ENCODE measurements around the gene PAPPA.

The PAPPA gene

DNA sequence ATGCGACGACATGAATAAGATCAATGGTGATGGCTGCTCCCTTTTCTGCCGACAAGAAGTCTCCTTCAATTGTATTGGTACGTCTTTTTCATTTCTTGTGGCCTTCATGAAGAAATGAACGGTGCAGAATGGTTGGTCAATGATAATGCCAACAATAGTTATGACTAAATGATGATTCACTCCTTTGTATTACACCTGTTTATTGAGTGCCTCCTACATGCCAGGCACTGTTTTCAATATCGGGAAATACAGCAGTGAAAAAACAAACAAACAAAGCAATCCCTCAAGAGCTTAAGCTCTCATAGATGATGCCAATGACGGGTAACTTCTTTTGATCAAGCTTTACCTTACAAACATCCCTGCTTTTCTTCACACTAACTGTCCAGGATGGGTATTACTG lies 117.7 kb downstream of the PAPPA start:
- H3K27ac ChIP-seq = no peak overlapping the region
- DNase-seq (ENCODE audit: low read depth, low spot score) = no peak

DNA sequence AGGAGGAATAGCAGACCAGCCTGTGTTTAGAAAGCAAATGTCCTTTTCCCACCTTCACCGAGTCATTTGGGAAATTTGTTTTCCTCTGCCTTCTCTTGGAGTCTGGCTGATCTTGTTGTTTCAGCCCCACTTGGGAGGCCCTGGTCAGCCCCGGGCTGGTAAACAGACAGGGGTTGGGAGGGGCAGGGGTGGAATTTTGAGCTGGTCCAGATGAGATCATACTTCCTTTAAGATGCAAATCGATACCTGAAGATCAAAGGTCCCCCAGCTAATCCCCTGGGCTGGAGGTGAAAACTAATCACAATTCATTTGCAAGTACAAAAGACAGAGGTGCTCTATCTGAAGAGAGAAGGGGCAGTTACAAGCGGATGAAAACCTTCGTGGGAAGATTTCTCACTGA lies 118.4 kb downstream of the PAPPA start:
- H3K27ac ChIP-seq = no peak overlapping the region
- DNase-seq (ENCODE audit: low read depth, low spot score) = no peak

DNA sequence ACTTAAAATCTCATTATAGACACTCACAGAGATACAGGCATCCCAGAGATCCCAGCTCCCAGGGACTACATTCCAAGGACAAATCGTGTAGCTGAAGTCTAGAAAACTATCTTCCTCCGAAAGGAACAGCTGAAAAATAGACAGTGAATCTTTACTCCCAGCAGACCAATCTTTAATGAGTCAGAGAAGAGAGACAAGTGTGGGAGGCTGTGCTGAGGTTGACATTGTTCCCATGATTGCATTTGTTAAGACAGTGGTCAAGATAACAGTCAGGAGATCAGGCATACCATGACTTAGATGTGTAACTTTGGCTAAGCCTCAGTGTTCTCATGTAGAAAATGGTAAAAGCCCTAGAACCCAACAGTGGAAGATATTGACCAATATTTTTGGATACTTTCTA lies 120.7 kb downstream of the PAPPA start:
- H3K27ac ChIP-seq = no peak overlapping the region
- no peak for DNase-seq (ENCODE audit: low read depth, low spot score)

DNA sequence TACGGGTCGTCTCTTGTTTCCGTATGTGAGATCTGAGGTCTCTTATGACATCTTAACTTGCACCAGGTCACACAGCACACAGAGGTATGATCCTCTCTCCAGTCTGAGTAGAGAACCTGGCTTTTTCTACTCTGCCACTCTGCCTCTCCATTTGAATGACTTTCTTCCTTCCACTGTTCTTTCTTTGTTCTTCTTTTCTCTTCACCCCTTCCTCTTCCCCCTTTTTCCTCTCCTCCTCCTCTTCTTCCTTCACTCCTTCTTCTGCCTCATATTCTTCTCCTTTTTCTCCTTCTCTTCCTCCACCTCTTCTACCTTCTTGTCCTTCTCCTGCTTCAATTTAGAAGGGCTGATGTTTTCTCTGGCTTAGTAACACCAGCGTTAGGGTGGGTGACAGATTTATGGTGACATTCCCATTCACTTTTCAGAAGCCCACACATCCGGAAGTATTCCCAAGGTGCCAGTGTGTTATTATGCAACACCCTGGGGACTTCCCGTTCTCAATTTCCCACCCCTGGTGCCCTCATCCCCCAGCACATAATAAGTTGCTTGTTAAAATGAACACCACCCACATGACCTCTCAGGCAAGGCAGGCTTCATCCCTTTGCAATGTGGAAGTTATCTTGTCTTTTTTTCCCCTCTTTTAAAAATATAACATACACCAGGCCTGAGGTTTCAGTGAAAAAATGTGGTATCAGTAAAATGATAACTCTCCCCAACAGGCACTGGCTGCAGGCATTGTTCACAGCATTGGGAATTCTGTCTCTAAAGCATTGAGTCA lies 122.0 kb downstream of the PAPPA start:
- DNase-seq (ENCODE audit: low read depth, low spot score) = no peak

DNA sequence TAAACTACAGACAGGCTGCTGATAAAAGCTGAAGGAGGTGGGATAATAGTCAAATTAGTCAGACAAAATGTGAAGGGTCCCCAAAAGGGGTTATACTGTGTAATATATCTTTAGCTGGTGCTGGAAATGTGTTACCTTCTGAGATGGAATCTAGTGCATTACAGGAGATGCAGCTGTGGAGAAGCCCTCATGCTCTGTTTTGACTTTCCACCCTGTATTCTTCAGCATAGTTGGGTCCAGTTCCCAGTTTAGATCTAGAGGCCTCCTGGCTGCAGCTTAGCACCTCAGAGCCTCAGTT lies 122.6 kb downstream of the PAPPA start:
- H3K27ac ChIP-seq = no peak overlapping the region
- DNase-seq (ENCODE audit: low read depth, low spot score) = no peak

More for the DNA sequence above, 122.0 kb downstream of the PAPPA start:
- H3K27ac ChIP-seq = no peak overlapping the region

DNA sequence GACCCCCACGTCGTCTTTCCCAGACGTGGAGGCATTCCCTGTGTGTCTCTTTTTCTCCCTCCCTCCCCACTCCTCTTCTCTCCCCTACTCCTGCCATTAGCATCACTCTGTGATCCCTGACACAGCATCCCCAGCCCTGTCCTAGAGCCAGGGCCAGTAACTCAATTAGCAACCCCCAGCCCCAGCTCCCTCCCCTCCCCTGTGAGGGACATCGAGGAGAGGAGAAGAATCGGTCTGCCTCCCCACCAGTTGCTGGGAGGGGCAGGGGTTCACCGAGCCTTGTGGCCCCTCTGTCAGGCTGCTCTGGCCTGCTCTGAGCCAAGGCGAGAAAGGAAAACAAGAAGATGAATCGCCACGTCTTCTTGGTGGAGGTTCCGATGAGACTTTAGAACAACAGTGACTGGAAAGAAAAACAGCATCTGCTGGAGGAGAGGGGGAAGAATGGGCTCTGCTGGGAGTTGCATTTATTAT lies 123.1 kb downstream of the PAPPA start:
- H3K27ac ChIP-seq = no peak overlapping the region
- DNase-seq (ENCODE audit: low read depth, low spot score) = no peak

DNA sequence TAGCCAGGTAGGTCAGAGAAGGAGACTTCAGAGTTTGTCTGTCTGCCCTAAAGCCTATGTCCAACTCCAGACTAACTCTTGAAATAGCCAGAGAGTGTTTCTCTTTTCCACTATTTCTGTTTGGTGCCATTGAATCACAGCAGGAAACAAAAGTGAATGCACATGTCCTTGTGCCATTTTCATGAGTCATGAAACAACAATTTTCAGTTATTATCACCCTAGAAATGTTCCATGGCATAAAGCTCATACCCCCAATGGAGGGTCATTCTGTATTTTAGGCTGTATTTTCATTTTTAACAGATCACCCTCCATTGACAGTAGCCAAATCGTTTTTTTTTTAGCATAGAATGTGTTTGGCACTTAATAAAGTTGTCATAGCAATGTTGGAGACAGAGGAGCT lies 124.7 kb downstream of the PAPPA start:
- DNase-seq (ENCODE audit: low read depth, low spot score) = no peak
- H3K27ac ChIP-seq = no peak overlapping the region

DNA sequence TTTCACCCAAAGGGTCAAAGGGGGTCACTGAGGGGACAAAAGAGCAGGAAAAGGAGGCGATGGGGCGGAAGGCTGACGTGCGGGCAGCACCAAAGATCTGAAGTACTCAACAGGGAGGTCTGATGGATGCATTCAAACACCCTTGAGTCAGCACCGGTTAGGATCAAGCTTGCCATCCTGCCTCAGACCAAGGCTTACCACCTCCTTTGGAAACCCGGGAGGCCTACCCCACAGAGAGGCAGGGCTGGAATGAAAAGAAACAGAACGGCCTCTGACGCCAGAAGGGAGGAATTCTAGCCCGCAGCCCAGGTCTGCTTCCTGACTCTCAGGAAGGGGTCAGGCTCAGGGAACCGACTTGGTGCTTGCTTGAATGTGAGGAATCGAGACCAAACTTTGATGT lies 125.6 kb downstream of the PAPPA start:
- H3K27ac ChIP-seq = no peak overlapping the region
- DNase-seq (ENCODE audit: low read depth, low spot score) = no peak

DNA sequence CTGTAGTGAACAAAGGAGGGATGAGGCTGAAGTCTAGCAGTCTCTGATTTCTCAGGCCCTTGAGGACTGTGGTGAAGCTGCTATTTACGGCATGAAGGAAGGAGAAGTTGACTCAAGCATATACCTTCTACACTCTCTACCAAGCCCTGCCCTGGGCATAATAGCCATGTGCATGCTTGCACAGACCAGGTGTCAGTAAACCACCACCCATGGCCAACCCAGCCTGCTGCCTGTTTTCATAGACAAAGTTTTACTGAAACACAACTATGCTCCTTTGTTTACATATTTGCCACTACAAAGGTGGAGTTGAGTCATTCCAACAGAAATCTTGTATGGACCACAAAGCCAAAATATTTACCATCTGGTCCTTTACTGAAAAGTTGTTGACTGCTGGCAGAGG lies 126.9 kb downstream of the PAPPA start:
- peak overlapping the region; percentile 18 for H3K27ac ChIP-seq
- peak; percentile 44 for DNase-seq (ENCODE audit: low read depth, low spot score)

DNA sequence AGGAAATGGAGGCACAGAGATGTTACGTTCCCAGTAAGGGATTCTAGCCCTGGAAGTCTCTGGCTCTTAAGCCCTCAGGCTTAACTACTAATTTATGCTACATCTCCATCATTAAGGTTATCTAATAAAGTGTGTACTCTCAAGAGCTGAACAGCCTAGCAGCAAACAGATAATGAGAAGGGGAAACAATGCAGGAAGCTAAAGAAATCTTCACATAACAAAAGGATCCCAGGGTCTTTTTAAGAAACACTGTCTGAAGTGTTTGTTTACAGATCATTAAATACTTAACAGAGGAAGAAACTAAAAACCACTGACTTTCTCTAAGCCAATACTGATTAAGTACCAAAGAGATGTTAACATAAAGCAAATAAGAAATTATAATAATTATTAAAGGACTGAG lies 129.0 kb downstream of the PAPPA start:
- DNase-seq (ENCODE audit: low read depth, low spot score) = no peak

DNA sequence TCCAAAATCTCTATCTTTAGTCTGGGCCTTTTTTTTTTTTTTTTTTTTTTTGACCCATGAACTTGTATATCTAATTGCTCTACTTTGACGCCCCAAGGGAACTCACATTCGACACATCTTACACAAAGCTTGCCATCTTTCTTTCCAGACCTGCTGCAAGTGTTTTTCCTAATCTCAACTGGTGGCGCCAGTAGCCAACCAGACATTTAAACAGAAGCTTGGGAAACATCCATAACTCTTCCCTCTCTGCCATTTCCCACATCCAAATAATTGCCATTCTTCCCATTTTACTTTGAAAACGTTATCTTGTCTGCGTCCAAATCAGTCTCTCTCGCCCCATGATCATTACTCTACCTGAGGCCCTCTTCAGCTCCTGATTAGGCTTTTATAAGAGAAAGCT lies 130.9 kb downstream of the PAPPA start:
- no peak for DNase-seq (ENCODE audit: low read depth, low spot score)
- H3K27ac ChIP-seq = no peak overlapping the region

More for the DNA sequence above, 129.0 kb downstream of the PAPPA start:
- no peak overlapping the region for H3K27ac ChIP-seq

DNA sequence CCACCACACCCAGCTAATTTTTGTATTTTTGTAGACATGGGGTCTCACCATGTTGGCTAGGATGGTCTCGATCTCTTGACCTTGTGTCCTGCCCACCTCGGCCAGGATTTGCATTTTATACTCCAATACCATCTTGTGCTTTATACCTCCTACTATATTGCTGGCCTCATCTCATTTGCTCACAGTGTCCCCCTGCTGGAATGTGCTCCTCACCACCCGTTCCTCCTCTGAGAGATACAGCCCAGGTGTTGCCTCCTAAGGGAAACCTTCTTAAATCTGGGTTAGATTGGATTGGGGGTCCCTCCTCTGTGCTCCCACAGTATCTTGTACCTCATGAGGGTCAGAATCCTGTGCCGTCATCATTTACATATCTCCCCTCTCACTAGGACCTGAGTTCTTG lies 131.7 kb downstream of the PAPPA start:
- H3K27ac ChIP-seq = no peak overlapping the region
- no peak for DNase-seq (ENCODE audit: low read depth, low spot score)

DNA sequence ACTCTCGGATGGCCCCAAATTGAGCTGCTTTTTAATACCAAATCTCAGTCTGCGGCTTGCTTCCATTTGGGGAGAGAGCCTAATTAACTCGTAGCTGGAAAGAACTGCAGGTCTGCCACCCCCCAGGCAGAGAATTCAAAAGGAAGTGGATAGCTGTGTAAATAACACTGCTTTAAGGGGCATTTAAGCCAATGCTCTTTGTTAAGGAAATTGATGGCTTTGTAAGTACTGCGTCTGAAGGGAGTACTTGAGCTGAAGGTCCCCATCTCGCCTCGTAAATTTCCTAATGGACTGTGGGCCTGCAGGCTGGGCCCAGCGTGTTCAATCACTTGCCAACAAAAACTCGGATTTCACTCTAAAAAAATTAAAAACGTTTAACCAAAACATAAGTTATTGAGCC lies 132.7 kb downstream of the PAPPA start:
- DNase-seq (ENCODE audit: low read depth, low spot score) = no peak
- no peak overlapping the region for H3K27ac ChIP-seq

DNA sequence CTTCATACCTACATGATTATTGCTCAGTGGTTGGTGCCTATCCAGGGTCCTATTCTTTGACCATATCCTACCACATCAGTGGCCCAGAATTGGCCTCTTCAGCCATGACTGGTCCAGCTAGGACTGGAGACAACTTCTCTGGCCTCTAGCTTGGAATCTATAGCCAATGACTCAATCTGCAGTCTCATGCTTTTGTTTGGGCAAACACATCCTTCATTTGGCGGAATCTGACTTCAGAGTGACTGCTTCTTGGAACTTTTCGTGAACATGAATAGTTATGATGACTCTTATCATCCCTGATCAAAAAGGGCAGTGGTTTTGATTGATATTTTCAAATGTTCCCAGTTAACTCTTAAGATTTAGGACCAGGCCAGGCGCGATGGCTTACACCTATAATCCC lies 134.1 kb downstream of the PAPPA start:
- H3K27ac ChIP-seq = no peak overlapping the region
- DNase-seq (ENCODE audit: low read depth, low spot score) = no peak

DNA sequence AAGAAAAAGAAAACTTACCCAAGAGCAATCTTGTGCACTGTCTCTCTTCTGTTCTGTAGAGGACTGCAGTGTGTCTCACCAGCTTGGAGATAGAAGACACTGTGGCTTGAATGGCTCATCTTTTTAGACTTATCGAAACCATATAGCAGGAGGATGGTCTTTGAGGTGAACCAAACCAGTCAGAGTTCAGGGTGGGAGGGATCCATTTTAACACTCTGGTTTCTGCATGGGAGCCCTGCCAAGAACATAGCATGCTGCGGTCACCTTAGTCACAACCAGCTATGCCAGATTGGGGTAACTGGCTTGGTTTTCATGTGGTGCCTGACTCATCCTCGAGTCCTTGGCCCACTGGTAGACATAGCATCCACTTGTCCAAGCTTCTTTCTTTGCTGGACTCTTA lies 135.1 kb downstream of the PAPPA start:
- peak; percentile 36 for DNase-seq (ENCODE audit: low read depth, low spot score)

DNA sequence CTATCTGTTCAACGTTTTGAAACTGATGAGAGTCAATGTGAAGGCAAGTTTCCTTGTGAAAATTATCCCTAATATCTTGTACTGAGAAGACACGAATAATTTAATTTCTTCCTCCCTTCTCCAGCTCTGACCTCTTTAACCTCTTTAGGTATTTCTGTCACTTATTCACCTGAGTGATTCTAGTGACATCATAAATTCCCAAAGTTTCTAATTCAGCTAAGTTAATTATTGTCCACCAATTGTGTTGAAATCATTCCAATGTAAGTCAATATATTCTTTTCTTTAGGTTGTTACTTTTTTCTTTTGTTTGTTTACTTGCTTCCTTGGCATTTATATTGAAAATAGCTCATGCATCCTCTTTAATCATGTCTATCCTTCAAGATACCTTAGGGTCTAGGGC lies 143.8 kb downstream of the PAPPA start:
- no peak overlapping the region for H3K27ac ChIP-seq
- no peak for DNase-seq (ENCODE audit: low read depth, low spot score)

More for the DNA sequence above, 135.1 kb downstream of the PAPPA start:
- no peak overlapping the region for H3K27ac ChIP-seq

DNA sequence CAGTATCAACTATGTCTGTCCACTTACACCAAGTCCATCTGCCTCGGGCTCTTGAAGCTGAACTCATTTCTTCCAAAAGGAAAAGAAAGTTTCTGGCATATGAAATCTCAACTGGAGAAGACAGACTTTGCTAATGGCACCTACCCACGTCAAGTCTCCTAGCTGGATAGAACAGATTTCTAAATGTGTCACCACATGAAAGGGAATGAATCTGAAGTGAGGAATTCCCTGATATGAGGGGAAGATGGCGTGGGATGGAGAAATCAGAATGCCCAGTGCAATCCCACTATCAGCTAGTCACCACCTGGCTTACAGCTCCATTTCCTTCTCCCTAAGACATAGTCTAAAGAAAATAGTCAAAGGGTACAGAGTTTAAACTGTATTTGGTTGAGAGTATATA lies 144.7 kb downstream of the PAPPA start:
- DNase-seq (ENCODE audit: low read depth, low spot score) = no peak
- H3K27ac ChIP-seq = no peak overlapping the region

DNA sequence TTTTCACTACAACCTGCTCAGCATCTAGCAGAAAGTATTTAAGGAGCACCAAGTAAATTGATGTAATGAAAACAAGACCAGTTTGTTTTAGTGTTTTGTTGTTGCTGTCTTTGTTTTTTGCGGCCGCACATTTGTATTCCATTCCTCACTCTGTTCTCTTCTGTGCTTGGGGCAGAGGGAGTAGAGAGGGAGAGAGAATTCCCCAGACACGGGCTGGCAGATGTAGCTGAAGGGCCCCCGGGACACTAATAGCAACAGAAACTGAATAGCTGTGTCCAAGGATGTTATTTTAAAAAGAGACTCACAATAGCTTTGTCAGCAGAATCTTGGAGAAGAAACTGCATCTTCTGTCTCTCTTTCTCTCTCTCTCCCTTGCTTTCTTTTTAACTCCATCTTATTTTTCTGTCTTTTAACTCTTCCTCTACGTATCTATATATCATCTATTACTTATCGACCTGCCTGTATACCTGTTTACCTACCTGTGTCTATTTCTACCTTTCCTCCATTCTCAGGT lies 145.3 kb downstream of the PAPPA start:
- no peak for DNase-seq (ENCODE audit: low read depth, low spot score)
- no peak overlapping the region for H3K27ac ChIP-seq

DNA sequence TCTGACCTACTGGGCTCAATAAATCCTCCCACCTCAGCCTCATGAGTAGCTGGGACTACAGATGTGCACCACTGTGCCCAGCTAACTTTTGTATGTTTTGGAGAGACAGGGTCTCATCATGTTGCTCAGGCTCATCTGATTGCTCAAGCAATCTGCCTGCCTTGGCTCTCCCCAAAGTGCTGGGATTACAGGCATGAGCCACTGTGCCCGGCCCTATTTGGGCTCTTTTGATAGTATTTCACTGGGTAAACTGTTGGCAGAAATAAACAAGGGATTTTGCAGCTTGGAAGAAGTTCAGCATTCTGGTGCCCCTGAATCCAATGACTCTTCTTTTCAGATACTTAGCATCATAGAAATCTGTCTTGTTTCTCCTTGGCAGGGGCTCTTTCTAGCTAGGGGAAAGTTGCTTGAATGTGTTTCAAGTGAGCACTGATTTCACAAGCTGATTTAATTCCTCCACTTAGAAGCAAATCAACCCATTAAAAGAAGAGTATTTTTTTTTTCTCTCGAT lies 146.8 kb downstream of the PAPPA start:
- no peak for DNase-seq (ENCODE audit: low read depth, low spot score)
- no peak overlapping the region for H3K27ac ChIP-seq

DNA sequence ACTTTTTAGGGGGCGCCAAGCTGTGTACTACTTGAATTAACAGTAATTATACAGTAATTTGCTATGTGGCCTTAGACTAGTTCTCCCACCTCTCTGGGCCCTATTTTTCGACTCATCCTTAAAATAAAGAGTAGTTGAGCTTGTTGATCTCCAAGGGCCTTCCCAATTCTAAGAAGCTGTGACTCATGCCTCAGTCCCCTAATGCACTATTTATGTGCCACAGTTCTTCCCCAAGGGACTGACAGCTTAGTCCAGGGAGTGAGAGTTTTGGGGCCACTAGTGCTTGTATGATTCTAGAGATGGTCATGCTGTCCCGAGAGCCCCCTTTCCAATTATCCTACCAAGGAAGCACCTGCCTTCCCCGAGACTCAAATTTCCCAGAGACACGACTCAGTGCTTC lies 149.7 kb downstream of the PAPPA start:
- no peak overlapping the region for H3K27ac ChIP-seq
- no peak for DNase-seq (ENCODE audit: low read depth, low spot score)

DNA sequence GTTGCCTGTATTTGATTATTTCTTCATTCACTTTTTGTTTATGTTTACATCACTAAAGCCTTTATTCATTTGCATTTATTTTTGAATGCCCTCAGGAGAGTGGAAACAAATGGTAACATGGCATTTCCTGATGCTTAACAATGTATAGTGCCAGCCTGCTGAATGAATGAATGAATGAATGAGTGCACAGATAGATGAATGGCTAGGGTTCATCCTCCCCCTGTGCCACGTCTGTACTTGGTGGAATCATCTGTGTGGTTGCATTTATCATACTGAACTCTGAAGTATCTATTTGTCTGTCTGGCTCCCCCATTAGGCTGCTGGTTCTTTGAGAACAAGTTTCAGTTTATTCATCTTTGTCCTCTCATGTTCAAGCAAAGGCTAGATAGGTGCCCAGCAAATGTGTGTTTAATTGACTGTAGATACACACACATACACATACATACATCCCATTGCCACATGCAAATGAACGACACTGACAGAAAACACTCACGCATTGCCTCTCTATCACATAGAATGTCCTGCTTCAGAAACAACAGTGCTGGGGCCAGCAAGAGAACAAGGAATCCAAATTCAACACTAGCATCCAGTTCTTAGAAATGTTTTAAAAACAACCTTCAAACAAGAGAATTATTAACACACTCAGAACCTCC lies 150.4 kb downstream of the PAPPA start:
- no peak for DNase-seq (ENCODE audit: low read depth, low spot score)
- no peak overlapping the region for H3K27ac ChIP-seq

DNA sequence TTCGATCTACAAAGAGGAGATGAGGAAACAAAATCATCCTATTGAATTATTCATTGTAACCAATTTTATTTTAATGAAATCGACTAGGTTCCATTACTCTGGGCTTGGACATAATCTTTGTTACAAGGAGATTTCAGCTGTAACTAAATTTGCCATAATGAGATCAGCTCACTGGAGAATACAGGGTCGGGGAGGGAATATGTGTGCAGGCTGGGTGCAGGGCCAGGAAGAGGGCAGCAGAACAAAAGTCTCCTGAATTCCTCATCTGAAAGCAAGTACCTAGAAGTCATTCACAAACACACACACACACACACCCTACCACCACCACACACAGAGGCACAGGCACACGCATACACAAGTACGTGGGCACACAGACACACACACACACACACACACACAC lies 151.2 kb downstream of the PAPPA start:
- DNase-seq (ENCODE audit: low read depth, low spot score) = no peak
- H3K27ac ChIP-seq = no peak overlapping the region
